Fibroblast of skin of left biceps (primary cell): ENCODE data around the gene CIDEC.
"Not testable (repeated sequence)": the region's sequence is repeated elsewhere in the genome, so short reads cannot be mapped to it uniquely, and the experiment has no call there.

Source experiments
- DNase-seq, 2 experiments: peaks; one replicate each; pipeline ENCODE4 v3.0.0-alpha.2; 2013; ENCODE audit warnings: low read depth in 2 of 2

Gene CIDEC

GRCh38 chr3:9901967-9902366 lies 21.9 kb upstream of the CIDEC start:
- DNase-seq = no peak

DNA sequence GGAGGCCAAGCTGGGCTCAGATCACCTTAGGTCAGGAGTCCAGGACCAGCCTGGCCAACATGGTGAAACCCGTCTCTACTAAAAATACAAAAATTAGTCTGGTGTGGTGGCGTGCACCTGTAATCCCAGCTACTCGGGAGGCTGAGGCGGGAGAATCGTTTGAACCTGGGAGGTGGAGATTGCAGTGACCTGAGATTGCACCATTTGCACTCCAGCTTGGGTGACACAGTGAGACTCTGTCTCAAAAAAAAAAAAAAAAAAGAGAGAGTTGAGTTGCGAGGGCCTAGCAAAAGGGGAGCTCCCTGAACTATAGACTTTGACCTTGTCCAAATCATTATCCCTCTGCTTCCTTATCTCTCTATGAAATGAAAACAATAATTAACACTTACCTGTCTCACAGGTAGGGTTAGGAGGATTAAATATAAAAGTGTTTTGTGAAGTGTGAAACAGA lies 20.9 kb upstream of the CIDEC start:
- DNase-seq = not testable (repeated sequence)

DNA sequence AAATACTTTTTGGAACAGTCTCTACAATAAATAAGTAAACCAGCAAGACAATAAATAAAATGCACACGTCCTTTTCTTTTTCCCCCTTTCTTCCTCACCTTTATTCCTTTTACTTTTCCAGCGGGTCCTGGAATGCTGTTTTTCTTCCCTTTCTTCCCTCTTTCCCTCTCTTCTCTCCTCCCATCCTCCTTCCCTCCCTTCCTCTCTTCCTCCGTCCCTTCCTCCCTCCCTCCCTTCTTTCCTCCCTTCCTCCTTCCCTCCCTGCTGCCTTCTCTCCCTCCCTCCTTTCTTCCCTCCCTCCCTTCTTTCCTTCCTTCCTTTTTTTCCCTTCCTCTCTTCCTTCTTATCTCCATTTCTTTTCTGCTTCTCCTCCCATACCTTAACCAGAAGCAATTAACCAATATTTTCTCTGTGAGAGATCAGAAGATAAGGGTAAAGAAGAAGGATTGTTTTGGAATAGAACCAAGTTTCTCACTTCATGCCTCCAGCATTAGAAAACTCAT lies 19.3 kb upstream of the CIDEC start:
- no peak for DNase-seq

GRCh38 chr3:9898467-9899241 lies 18.6 kb upstream of the CIDEC start:
- DNase-seq = no peak

- DNase-seq = no peak
Observed at GRCh38 chr3:9897408-9898372, 17.6 kb upstream of the CIDEC start.

DNA sequence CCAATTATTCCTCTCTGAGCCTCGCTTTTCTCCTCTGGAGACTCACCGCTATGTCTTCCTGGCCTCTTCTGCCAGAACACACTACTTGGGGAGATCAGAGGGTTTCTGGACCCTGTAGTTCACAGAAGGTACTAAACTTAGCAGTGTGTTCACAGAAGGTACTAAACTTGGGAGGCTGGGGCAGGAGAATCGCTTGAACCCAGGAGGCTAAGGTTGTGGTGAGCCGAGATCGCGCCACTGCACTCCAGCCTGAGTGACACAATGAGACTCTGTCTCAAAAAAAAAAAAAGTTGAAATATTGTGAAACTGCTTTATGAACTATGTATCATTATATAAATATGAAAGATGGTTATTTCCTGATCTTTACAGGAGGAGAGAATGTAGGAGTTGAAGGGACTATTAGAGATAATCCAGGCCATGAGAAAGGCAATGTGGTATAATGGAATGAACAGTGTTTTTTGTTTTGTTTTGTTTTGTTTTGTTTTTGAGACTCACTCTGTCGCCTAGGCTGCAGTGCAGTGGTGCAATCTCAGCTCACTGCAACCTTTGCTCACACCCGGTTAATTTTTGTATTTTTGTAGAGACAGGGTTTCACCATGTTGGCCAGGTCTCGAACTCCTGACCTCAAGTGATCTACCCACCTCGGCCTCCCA lies 16.8 kb upstream of the CIDEC start:
- DNase-seq = not testable (repeated sequence)

- not testable (repeated sequence) for DNase-seq
Observed at GRCh38 chr3:9895715-9896114, 15.7 kb upstream of the CIDEC start.

GRCh38 chr3:9893739-9894138 lies 13.7 kb upstream of the CIDEC start:
- no peak for DNase-seq

GRCh38 chr3:9891072-9891622 lies 11.1 kb upstream of the CIDEC start:
- DNase-seq = no peak

GRCh38 chr3:9890249-9891071 lies 10.4 kb upstream of the CIDEC start, which contains the start of gene JAGN1:
TSS of gene JAGN1 (plus strand) at chr3:9890610. CDS start at chr3:9890723, 113 bp downstream.
- peak; percentile 70 to 75 for DNase-seq

DNA sequence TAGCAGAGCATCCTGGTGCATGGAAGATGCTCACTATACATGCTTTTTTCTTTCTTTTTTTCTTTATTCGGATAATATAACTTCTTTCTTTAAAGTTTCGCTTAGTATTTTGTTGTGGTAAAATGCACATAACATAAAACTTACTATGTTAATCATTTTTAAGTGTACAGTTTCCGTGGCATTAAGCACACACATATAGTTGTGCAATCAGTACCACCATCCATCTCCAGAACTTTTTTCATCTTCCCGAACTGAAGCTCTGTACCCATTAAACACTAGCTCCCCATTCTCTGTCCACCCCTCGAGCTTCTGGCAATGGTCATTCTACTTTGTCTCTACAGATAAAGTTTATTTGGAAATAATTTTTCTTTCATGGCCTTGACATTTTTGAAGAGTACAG lies 9.4 kb upstream of the CIDEC start:
- DNase-seq = no peak

GRCh38 chr3:9888540-9888939 lies 8.5 kb upstream of the CIDEC start:
- DNase-seq = no peak

GRCh38 chr3:9887480-9887879 lies 7.4 kb upstream of the CIDEC start:
- DNase-seq = no peak

- no peak for DNase-seq
Observed at GRCh38 chr3:9886328-9886727, 6.3 kb upstream of the CIDEC start.

GRCh38 chr3:9884555-9885165 lies 4.6 kb upstream of the CIDEC start:
- DNase-seq = peak in 1 of 2 experiments; percentile 48

DNA sequence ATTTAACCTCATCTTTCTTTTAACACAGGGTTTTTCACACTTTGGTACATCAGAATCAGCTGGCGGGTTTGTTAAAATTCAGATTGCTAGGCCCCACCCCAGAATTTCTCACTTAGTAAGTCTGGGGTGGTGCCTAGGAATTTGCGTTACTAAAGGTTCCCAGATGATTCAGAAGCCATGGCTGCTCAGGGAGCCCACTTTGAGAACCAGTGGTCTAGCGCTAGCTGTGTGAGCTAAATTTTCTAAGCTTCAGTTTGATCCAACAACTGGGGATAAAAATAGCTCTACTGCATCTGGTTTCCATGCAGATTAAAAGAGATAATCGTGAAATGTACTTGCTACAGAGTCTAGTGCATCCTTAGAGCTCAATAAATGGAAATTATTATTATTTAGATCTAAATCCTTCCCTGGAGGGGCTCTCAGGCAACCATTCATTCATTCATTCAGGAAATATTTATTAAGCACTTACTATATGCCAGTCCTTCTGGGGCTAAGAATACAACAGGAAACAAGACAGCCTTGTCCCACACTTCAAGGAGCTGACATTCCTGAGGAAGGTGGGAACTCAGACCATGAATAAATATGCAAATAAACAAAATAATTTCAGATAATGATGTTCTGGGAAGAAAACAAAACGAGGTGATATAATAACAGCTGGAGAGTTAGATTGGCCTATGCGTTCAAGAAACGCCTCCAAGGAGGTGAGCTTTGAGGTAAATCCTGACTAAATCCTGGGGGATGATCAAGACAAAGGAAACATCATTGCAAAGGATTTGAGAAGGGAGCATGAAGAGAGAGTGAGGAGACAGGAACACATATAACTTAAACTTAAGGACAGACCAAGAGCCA lies 3.9 kb upstream of the CIDEC start:
- DNase-seq = no peak

DNA sequence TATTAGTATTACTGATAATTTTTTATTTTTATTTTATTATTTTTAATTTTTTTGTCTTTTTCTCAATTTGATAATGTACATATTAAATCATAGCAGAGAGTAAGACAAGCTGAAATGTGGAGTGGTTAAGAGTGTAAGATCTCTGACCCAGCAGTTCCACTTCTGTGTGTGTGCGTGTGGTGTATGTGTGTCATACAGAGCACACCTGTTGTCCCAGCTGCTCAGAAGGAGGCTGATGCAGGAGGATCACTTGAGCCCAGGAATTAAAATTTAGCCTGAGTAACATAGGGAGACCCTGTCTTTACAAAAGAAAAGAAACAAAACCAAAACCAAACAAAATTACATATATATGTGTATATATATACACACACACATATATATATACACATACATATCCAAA lies 1.4 kb upstream of the CIDEC start:
- no peak for DNase-seq

DNA sequence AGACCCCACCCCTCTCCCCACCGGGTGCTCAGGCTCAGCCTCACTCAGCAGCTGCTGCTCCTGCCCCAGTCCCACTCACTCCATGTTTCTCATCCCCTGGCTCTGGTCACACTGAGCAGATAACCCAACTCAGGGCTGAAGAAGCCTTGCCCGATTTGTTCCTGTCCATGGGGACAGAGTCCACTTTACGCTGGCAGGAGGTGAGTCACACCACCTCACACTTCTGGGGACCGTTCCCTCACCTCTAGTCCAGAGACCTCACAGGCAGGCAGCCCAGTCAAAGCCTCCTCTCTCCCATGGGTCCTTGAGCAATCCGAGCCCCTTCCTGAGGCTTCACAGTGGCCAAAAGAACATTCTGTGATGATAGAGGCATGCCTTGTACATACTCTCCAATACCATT lies 1.4 kb downstream of the CIDEC start:
- DNase-seq = no peak

DNA sequence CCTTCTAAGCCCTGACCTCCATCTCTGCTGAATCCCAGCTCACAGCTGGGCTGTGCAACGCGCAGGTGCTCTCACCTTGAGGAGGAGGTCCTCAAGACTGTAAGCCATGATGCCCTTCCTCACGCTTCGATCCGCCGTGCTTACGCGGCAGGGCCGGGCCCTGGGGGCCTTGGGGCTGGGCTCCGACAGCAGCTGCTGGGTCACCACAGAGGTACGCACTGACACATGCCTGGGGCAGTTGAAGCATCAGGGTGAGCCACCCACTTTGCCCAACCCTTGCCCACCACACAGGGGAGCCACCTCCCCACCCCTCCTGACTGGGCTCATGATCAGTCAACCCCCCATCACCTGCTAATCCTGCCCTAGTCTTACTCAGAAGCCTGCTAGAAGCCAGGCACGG lies 3.1 kb downstream of the CIDEC start:
- no peak for DNase-seq
